ENCODE measurements around the gene DAPK1. TPM values are rescaled to one million over a fixed set of nuclear protein-coding genes. Genes with fewer than 3 reads are reported as not detected.
A peak's percentile ranks its signal among the peaks of the same experiment; 100 is the strongest.

The DAPK1 gene
- total RNA-seq, 1 experiment from 2014 or later: not detected

DNA sequence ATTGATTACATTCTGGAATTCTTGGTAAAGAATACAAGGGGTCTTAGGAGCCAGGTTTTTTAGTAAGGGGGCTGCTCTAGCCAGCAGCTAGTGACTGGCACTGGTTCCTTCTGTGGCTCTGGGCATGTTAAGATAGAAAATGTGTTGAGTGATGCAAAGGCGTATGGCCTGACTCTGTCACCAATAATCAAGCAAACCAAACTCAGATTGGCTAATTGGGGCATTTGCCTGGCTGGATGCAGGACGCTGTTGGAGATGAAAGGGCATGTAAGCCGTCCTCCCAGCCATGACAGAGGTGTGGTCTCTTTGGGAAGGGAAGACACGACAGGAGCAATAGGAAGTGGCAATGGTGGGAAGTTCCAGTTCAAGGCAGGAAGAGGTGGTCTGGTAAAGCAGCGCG lies 140.6 kb downstream of the DAPK1 start:
- no peaks in the 10 kb centered on the region for H3K36me3 ChIP-seq (ENCODE audit: insufficient read depth, low read length)
- no peak overlapping the region for H3K4me3 ChIP-seq (ENCODE audit: low read length)
- no peak overlapping the region for H3K4me2 ChIP-seq (ENCODE audit: low read depth, low read length, poor library complexity, severe bottlenecking)
- no peak for DNase-seq
- H3K79me2 ChIP-seq (ENCODE audit: low read length): no peaks in the 10 kb centered on the region
- H3K9me2 ChIP-seq (replicated peaks; ENCODE audit: insufficient read depth, low read length): no peaks in the 10 kb centered on the region
- H2AFZ ChIP-seq (ENCODE audit: low read length): no peak overlapping the region
- no peaks in the 10 kb centered on the region for H3K27me3 ChIP-seq (ENCODE audit: low read length)
- H3K4me1 ChIP-seq (ENCODE audit: low read length): no peaks in the 10 kb centered on the region
- H4K20me1 ChIP-seq (ENCODE audit: insufficient read depth, low read depth, low read length): no peaks in the 10 kb centered on the region
- no peak overlapping the region for H3K9ac ChIP-seq (ENCODE audit: low read length)
- H3K9me3 ChIP-seq (ENCODE audit: low read length): no peaks in the 10 kb centered on the region
- H3K27ac ChIP-seq (ENCODE audit: low read length): no peak overlapping the region

DNA sequence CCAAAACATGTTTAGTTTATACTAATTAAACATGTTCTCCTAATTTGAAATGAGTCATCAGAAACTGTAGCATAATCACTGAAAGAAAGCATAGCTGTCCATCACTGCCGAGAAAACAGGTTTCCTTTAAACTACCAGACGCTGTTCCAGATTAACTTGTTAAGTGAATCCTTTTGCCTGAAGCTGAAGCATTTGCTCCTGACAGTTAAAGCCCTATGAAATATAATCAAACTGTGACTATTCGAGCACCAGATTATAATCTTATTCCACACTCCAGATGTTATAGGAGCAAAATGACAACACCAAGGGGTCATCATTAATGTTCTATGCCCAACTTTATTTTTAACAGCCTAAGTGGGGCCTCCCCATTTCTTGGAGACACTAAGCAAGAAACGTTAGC lies 142.3 kb downstream of the DAPK1 start:
- H3K4me3 ChIP-seq (ENCODE audit: low read length): no peak overlapping the region
- H3K4me1 ChIP-seq (ENCODE audit: low read length): no peaks in the 10 kb centered on the region
- no peak overlapping the region for H2AFZ ChIP-seq (ENCODE audit: low read length)
- DNase-seq: no peak
- no peak overlapping the region for H3K9ac ChIP-seq (ENCODE audit: low read length)
- no peak overlapping the region for H3K4me2 ChIP-seq (ENCODE audit: low read depth, low read length, poor library complexity, severe bottlenecking)
- no peaks in the 10 kb centered on the region for H3K9me2 ChIP-seq (replicated peaks; ENCODE audit: insufficient read depth, low read length)
- no peaks in the 10 kb centered on the region for H3K27me3 ChIP-seq (ENCODE audit: low read length)
- no peaks in the 10 kb centered on the region for H3K9me3 ChIP-seq (ENCODE audit: low read length)
- H3K36me3 ChIP-seq (ENCODE audit: insufficient read depth, low read length): no peaks in the 10 kb centered on the region
- no peaks in the 10 kb centered on the region for H4K20me1 ChIP-seq (ENCODE audit: insufficient read depth, low read depth, low read length)
- no peak overlapping the region for H3K27ac ChIP-seq (ENCODE audit: low read length)
- no peaks in the 10 kb centered on the region for H3K79me2 ChIP-seq (ENCODE audit: low read length)

DNA sequence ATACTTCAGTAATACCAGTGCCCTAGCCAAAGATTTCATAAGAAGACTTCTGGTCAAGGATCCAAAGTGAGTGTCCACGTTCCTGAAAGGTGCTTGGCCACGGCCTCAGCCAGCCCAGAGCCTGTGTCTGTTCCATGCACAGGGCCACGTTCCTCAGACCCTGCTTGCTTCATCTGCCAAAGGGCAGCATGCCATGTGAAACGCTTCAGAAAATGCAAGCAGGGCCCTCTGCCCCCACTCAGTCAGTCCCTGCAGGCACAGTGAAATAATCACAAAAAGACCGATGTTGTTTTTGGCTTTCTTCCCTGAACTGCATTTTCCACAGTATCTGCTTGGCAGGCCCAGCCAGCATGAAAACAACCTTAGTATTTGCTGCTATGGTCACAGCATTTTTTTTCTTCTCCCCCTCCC lies 142.7 kb downstream of the DAPK1 start:
- DNase-seq: no peak
- H3K9ac ChIP-seq (ENCODE audit: low read length): no peak overlapping the region
- H3K27me3 ChIP-seq (ENCODE audit: low read length): no peaks in the 10 kb centered on the region
- H3K4me3 ChIP-seq (ENCODE audit: low read length): no peak overlapping the region
- H3K36me3 ChIP-seq (ENCODE audit: insufficient read depth, low read length): no peaks in the 10 kb centered on the region
- H3K9me3 ChIP-seq (ENCODE audit: low read length): no peaks in the 10 kb centered on the region
- no peaks in the 10 kb centered on the region for H3K9me2 ChIP-seq (replicated peaks; ENCODE audit: insufficient read depth, low read length)
- H4K20me1 ChIP-seq (ENCODE audit: insufficient read depth, low read depth, low read length): no peaks in the 10 kb centered on the region
- H3K79me2 ChIP-seq (ENCODE audit: low read length): no peaks in the 10 kb centered on the region
- H3K4me2 ChIP-seq (ENCODE audit: low read depth, low read length, poor library complexity, severe bottlenecking): no peak overlapping the region
- no peak overlapping the region for H2AFZ ChIP-seq (ENCODE audit: low read length)
- H3K27ac ChIP-seq (ENCODE audit: low read length): no peak overlapping the region
- H3K4me1 ChIP-seq (ENCODE audit: low read length): no peaks in the 10 kb centered on the region

DNA sequence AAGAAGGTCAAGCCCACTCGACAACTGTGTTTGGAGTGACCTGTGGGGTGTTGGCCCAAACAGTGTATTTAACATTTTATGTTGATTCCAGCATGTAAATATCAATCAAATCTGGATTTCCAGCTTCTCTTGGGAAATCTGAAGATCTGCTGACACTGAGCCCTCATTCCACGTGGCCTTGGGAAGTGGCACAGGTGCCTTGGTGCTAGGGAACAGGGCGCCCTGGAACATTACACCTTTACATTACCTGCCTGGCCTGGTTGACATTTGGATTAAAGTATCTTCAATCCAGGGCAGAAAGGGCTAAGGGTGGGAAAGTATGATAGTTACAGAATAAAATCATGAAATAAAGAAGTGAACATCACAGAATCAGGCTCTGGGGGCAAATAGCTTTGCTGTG lies 143.4 kb downstream of the DAPK1 start:
- Histone ChIP-seq H3K4me2 (ENCODE audit: low read depth, low read length, poor library complexity, severe bottlenecking) (no peak overlapping the region), H3K4me3 (ENCODE audit: low read length) (no peak overlapping the region), H3K9me3 (ENCODE audit: low read length) (no peaks in the 10 kb centered on the region), H4K20me1 (ENCODE audit: insufficient read depth, low read depth, low read length) (no peaks in the 10 kb centered on the region), H3K9ac (ENCODE audit: low read length) (no peak overlapping the region), H3K27me3 (ENCODE audit: low read length) (no peaks in the 10 kb centered on the region), H3K4me1 (ENCODE audit: low read length) (no peaks in the 10 kb centered on the region), H3K27ac (ENCODE audit: low read length) (no peak overlapping the region), H2AFZ (ENCODE audit: low read length) (no peak overlapping the region), H3K36me3 (ENCODE audit: insufficient read depth, low read length) (no peaks in the 10 kb centered on the region), H3K9me2 (replicated peaks; ENCODE audit: insufficient read depth, low read length) (no peaks in the 10 kb centered on the region), H3K79me2 (ENCODE audit: low read length) (no peaks in the 10 kb centered on the region)
- DNase-seq: no peak

DNA sequence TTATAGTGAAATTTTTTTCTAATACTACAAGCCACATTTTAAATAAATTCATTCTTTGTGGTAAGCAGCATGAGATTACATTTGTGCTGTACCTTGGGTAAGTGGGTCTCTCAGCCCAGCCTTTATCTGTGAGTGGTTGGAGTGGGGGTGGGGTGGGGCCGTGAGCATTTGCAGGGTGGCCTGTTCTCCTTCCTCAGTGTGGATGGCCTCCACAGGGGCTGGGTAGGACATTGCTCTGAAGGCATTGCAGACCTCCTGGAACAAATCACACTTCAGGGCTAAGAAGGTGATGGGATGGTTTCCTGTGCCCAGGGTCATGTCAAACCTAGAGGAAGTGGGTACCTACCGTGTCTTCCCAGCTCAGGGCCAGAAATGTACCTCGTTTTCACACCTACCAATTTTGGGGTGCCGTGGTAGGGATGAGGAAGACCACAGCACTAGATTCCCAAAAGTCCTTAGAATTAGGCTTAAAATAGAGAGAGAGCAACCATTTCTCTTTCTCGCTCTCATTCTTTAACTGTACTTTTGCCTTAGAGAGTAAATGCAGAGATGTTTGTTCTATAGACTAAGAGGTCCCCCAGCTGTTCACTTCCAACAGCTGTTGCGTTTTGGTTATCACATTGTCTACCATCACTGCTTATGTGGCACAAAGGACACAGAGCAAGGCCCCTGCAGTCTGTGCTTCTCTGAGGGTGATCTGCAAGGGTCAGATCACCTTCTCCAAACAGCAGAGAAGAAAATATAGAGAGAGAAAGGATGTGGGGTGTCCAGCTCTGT lies 144.9 kb downstream of the DAPK1 start:
- Histone ChIP-seq H3K27ac (ENCODE audit: low read length) (no peak overlapping the region), H2AFZ (ENCODE audit: low read length) (no peak overlapping the region), H3K4me3 (ENCODE audit: low read length) (no peak overlapping the region), H3K9me3 (ENCODE audit: low read length) (no peaks in the 10 kb centered on the region), H3K9me2 (replicated peaks; ENCODE audit: insufficient read depth, low read length) (no peaks in the 10 kb centered on the region), H3K27me3 (ENCODE audit: low read length) (no peaks in the 10 kb centered on the region), H3K9ac (ENCODE audit: low read length) (no peak overlapping the region), H3K4me2 (ENCODE audit: low read depth, low read length, poor library complexity, severe bottlenecking) (no peak overlapping the region), H4K20me1 (ENCODE audit: insufficient read depth, low read depth, low read length) (no peaks in the 10 kb centered on the region), H3K36me3 (ENCODE audit: insufficient read depth, low read length) (no peaks in the 10 kb centered on the region), H3K79me2 (ENCODE audit: low read length) (no peaks in the 10 kb centered on the region), H3K4me1 (ENCODE audit: low read length) (no peaks in the 10 kb centered on the region)
- DNase-seq: peak; percentile 6

DNA sequence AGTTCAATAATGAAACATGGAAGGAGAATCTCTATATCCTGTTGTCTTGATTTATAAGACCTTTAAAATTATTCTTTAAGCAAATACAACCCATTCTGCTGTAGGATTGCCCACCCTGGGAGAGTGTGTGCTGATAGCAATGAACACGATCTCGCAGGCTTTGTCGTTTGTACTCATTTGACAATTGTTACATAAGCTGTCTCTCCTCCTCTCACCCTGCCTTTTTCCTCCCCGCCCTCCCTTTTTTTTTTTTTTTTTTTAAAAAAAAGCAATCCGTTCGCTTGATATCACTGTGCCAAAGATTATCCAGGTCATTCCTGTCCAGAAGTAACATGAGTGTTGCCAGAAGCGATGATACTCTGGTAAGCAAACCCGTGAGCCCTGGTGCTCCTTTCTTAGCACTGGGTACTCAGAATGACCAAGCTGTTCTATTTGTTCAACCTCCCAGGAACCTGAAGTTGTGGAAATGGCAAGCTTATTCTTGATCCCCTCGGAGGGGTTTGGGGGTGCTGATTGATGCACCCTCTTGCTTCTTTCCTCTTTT lies 145.5 kb downstream of the DAPK1 start:
- H3K27ac ChIP-seq (ENCODE audit: low read length): no peak overlapping the region
- H3K9me2 ChIP-seq (replicated peaks; ENCODE audit: insufficient read depth, low read length): no peaks in the 10 kb centered on the region
- H4K20me1 ChIP-seq (ENCODE audit: insufficient read depth, low read depth, low read length): no peaks in the 10 kb centered on the region
- DNase-seq: no peak
- H3K79me2 ChIP-seq (ENCODE audit: low read length): no peaks in the 10 kb centered on the region
- H3K36me3 ChIP-seq (ENCODE audit: insufficient read depth, low read length): no peaks in the 10 kb centered on the region
- no peak overlapping the region for H2AFZ ChIP-seq (ENCODE audit: low read length)
- H3K9ac ChIP-seq (ENCODE audit: low read length): no peak overlapping the region
- H3K9me3 ChIP-seq (ENCODE audit: low read length): no peaks in the 10 kb centered on the region
- H3K4me2 ChIP-seq (ENCODE audit: low read depth, low read length, poor library complexity, severe bottlenecking): no peak overlapping the region
- no peaks in the 10 kb centered on the region for H3K4me1 ChIP-seq (ENCODE audit: low read length)
- no peak overlapping the region for H3K4me3 ChIP-seq (ENCODE audit: low read length)
- no peaks in the 10 kb centered on the region for H3K27me3 ChIP-seq (ENCODE audit: low read length)

DNA sequence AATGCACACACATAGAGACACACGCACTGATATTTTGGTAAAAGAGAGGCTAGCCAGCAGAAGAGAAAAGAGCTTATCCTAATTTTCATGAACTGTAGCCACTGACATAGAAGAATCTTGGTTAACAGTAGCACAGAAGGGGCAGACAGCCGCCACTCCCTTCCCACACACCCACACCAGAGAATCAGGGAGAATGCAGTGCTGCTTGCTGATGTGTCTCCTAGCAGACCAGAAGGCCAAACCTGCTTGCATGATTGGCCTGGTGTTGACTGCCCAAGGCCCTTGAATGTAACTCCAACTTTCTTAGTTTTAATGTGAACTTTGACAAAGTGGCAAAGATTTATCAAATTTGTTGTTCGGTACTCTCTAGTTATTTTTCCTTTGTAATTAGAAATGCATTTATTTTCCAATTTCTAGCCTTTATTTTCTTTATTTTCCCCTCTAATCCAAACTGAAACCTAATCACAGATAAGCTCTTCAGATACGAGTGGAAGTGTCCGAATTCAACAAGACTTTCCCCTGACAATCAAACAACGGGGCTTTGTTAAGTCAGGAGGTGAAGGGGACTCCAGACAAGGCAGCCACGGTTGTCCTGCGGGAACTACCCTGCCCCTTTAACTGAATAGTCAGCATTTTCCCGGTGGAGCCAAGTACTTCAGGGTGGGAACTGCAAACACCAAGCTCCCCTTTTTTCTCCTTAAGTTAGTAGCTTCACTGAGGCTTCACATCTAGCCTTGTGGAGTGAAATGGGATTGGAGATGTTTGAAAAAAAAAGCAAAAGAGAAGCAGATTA lies 146.3 kb downstream of the DAPK1 start:
- no peaks in the 10 kb centered on the region for H3K4me1 ChIP-seq (ENCODE audit: low read length)
- no peaks in the 10 kb centered on the region for H3K79me2 ChIP-seq (ENCODE audit: low read length)
- H3K27ac ChIP-seq (ENCODE audit: low read length): no peak overlapping the region
- H2AFZ ChIP-seq (ENCODE audit: low read length): no peak overlapping the region
- no peak overlapping the region for H3K4me2 ChIP-seq (ENCODE audit: low read depth, low read length, poor library complexity, severe bottlenecking)
- no peak overlapping the region for H3K4me3 ChIP-seq (ENCODE audit: low read length)
- DNase-seq: no peak
- H3K9ac ChIP-seq (ENCODE audit: low read length): no peak overlapping the region
- H3K9me3 ChIP-seq (ENCODE audit: low read length): no peaks in the 10 kb centered on the region
- no peaks in the 10 kb centered on the region for H3K9me2 ChIP-seq (replicated peaks; ENCODE audit: insufficient read depth, low read length)
- H4K20me1 ChIP-seq (ENCODE audit: insufficient read depth, low read depth, low read length): no peaks in the 10 kb centered on the region
- no peaks in the 10 kb centered on the region for H3K27me3 ChIP-seq (ENCODE audit: low read length)
- no peaks in the 10 kb centered on the region for H3K36me3 ChIP-seq (ENCODE audit: insufficient read depth, low read length)

DNA sequence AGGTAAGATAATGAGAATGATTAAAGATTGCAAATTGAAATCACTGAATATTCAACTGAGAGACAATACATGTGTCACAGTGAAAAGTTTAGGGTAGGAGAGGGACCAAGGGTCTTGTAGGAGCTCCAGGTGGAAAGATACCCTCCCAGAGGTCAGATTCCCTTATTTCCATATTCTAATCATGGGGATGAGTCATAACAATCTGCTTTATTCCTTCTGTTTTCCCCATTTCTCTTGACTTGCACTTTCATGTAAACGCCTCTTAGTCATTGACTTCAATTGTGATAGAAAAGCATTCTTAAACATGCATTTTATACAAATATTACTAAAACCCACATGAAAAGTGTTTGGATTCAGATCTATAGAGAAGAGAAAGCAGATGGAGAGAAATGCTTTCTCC lies 147.0 kb downstream of the DAPK1 start:
- no peak overlapping the region for H3K9ac ChIP-seq (ENCODE audit: low read length)
- no peaks in the 10 kb centered on the region for H3K79me2 ChIP-seq (ENCODE audit: low read length)
- H3K36me3 ChIP-seq (ENCODE audit: insufficient read depth, low read length): no peaks in the 10 kb centered on the region
- no peaks in the 10 kb centered on the region for H3K9me3 ChIP-seq (ENCODE audit: low read length)
- H3K27ac ChIP-seq (ENCODE audit: low read length): no peak overlapping the region
- no peaks in the 10 kb centered on the region for H3K4me1 ChIP-seq (ENCODE audit: low read length)
- no peak overlapping the region for H3K4me3 ChIP-seq (ENCODE audit: low read length)
- H3K4me2 ChIP-seq (ENCODE audit: low read depth, low read length, poor library complexity, severe bottlenecking): no peak overlapping the region
- no peak for DNase-seq
- no peaks in the 10 kb centered on the region for H3K9me2 ChIP-seq (replicated peaks; ENCODE audit: insufficient read depth, low read length)
- H3K27me3 ChIP-seq (ENCODE audit: low read length): no peaks in the 10 kb centered on the region
- no peaks in the 10 kb centered on the region for H4K20me1 ChIP-seq (ENCODE audit: insufficient read depth, low read depth, low read length)
- H2AFZ ChIP-seq (ENCODE audit: low read length): no peak overlapping the region

Data from Karpas-422 (cell line).